ENCODE data around the gene TRIM37. TPM values are rescaled to one million over a fixed set of nuclear protein-coding genes. Genes with fewer than 3 reads are reported as not detected.

Gene TRIM37
- total RNA-seq, 1 donor from 2014 or later: 86.4 TPM

DNA sequence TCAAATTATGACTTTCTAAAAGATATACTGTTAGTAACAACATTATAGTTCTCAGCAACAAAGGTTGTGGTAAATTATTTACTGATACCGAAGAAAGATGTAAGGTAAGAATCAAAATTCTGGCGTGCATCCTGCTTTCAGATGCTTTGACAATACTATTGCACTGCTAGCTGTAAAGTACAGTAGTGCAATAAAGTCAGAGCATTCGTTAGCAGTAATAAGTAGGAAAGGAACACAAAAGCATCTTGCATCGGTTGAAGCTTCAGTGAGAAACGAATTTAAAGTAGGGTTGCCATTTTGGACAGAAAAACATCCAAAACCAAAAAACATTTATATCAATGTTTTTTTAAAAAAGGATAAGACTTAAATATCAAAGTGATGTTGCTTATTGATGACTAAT is 44.3 kb upstream of the TRIM37 start:
- no peak for DNase-seq (ENCODE audit: low spot score)
- Histone ChIP-seq H3K9me3 (ENCODE audit: low read depth) (no peaks in the 10 kb centered on the region), H3K4me3 (peak overlapping the region; percentile 63), H3K4me1 (peaks cover 29% of the 10 kb centered on the region), H3K9ac (no peak overlapping the region), H3K4me2 (peak overlapping the region; percentile 98), H3K27me3 (no peaks in the 10 kb centered on the region), H3K79me2 (ENCODE audit: low read depth) (peaks cover 92% of the 10 kb centered on the region), H3K36me3 (no peaks in the 10 kb centered on the region), H3F3A (ENCODE audit: low read depth) (peaks cover 15% of the 10 kb centered on the region), H2AFZ (replicated peaks) (no peak overlapping the region), H3K27ac (no peak overlapping the region), H4K20me1 (ENCODE audit: low read depth) (peaks cover 59% of the 10 kb centered on the region)
- Mint-ChIP-seq H3K27ac (no peak overlapping the region), H3K9me3 (no peaks in the 10 kb centered on the region), H3K4me1 (peaks cover 25% of the 10 kb centered on the region), H3K27me3 (ENCODE audit: insufficient read depth, low read depth) (no peaks in the 10 kb centered on the region), H3K4me3 (no peak overlapping the region), H3K36me3 (peaks cover 17% of the 10 kb centered on the region)
- TF ChIP-seq EZH2 (IDR thresholded peaks at IDR 0.05) (no peak), EZH2phosphoT487 (IDR thresholded peaks at IDR 0.05) (no peak)
- TF ChIP-seq, protein P1, sequence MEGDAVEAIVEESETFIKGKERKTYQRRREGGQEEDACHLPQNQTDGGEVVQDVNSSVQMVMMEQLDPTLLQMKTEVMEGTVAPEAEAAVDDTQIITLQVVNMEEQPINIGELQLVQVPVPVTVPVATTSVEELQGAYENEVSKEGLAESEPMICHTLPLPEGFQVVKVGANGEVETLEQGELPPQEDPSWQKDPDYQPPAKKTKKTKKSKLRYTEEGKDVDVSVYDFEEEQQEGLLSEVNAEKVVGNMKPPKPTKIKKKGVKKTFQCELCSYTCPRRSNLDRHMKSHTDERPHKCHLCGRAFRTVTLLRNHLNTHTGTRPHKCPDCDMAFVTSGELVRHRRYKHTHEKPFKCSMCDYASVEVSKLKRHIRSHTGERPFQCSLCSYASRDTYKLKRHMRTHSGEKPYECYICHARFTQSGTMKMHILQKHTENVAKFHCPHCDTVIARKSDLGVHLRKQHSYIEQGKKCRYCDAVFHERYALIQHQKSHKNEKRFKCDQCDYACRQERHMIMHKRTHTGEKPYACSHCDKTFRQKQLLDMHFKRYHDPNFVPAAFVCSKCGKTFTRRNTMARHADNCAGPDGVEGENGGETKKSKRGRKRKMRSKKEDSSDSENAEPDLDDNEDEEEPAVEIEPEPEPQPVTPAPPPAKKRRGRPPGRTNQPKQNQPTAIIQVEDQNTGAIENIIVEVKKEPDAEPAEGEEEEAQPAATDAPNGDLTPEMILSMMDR (IDR thresholded peaks at IDR 0.05): no peak

DNA sequence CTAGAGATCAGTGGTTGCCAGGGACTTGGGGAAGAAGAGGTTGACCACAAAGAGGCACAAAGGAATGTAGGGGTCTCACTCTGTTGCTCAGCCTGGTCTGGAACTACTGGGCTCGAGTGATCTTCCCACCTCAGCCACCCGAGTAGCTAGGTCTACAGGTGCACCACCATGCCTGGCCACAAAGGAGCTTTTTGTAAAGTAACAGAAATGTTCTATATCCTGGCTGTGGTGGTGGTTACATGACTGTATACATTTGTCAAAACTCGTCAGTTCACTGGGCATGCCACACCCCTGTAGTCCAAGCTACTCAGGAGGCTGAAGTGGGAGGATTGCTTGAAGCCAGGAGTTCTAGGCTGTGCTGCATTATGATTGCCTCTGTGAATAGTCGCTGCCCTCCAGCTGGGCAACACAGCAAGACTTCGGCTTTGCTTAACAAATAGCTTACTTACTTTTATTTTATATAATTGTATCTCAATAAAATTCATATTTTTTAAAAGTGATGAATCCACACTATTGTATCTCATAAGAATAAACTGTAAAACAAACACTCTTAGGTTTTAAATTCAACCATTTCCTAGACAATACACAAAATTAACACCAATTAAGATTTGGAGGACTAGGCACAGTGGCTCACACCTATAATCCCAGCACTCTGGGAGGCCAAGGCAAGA is 43.3 kb upstream of the TRIM37 start:
- Histone ChIP-seq H3K9ac (no peak overlapping the region), H3F3A (ENCODE audit: low read depth) (peaks cover 15% of the 10 kb centered on the region), H3K79me2 (ENCODE audit: low read depth) (peaks cover 99% of the 10 kb centered on the region), H3K36me3 (no peaks in the 10 kb centered on the region), H3K4me3 (no peak overlapping the region), H4K20me1 (ENCODE audit: low read depth) (peaks cover 69% of the 10 kb centered on the region), H3K4me1 (peaks cover 29% of the 10 kb centered on the region), H2AFZ (replicated peaks) (no peak overlapping the region), H3K27me3 (no peaks in the 10 kb centered on the region), H3K27ac (no peak overlapping the region), H3K9me3 (ENCODE audit: low read depth) (no peaks in the 10 kb centered on the region), H3K4me2 (no peak overlapping the region)
- no peaks in the 10 kb centered on the region for H3K27me3 Mint-ChIP-seq (ENCODE audit: insufficient read depth, low read depth)
- no peak overlapping the region for H3K4me3 Mint-ChIP-seq
- peaks cover 25% of the 10 kb centered on the region for H3K4me1 Mint-ChIP-seq
- no peak for DNase-seq (ENCODE audit: low spot score)
- peaks cover 2% of the 10 kb centered on the region for H3K9me3 Mint-ChIP-seq
- H3K27ac Mint-ChIP-seq: no peak overlapping the region
- TF ChIP-seq, protein P1 (IDR thresholded peaks at IDR 0.05): no peak
- TF ChIP-seq EZH2 (IDR thresholded peaks at IDR 0.05) (no peak), EZH2phosphoT487 (IDR thresholded peaks at IDR 0.05) (no peak)
- peaks cover 22% of the 10 kb centered on the region for H3K36me3 Mint-ChIP-seq

DNA sequence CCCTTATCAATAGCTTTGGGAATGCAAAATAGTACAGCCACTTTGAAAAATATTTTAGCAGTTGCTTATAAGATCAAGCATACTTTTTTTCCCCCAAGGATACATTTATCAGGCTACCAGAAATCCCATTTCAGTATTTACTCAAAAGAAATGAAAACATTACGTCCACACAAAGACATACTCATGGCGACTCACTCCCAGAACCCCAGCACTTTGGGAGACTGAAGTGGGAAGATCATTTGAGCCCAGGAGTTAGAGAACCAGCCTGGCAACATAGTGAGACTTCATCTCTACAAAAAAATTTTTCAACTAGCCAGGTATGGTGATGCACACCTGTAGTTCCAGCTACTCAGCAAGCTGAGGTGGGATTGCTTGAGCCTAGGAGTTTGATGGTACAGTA is 42.4 kb upstream of the TRIM37 start:
- Mint-ChIP-seq H3K27me3 (ENCODE audit: insufficient read depth, low read depth) (no peaks in the 10 kb centered on the region), H3K4me1 (peaks cover 25% of the 10 kb centered on the region), H3K27ac (no peak overlapping the region), H3K4me3 (peak overlapping the region; percentile 18), H3K9me3 (peaks cover 2% of the 10 kb centered on the region), H3K36me3 (peaks cover 30% of the 10 kb centered on the region)
- no peak for DNase-seq (ENCODE audit: low spot score)
- Histone ChIP-seq H3K4me2 (no peak overlapping the region), H3F3A (ENCODE audit: low read depth) (peaks cover 5% of the 10 kb centered on the region), H3K9ac (no peak overlapping the region), H2AFZ (replicated peaks) (no peak overlapping the region), H3K9me3 (ENCODE audit: low read depth) (no peaks in the 10 kb centered on the region), H3K36me3 (peaks cover 5% of the 10 kb centered on the region), H3K79me2 (ENCODE audit: low read depth) (peaks cover 100% of the 10 kb centered on the region), H3K27me3 (no peaks in the 10 kb centered on the region), H3K27ac (no peak overlapping the region), H4K20me1 (ENCODE audit: low read depth) (peaks cover 78% of the 10 kb centered on the region), H3K4me1 (peaks cover 29% of the 10 kb centered on the region), H3K4me3 (no peak overlapping the region)
- TF ChIP-seq EZH2 (IDR thresholded peaks at IDR 0.05): no peak
- TF ChIP-seq, protein P1 (IDR thresholded peaks at IDR 0.05): no peak
- TF ChIP-seq EZH2phosphoT487 (IDR thresholded peaks at IDR 0.05): no peak
